Activated CD4-positive, CD25-positive, alpha-beta regulatory T cell treated with anti-CD3 and anti-CD28 coated beads, Interleukin-2, amount 50 U/mL, for 16 hours (primary cell): Measurements from ENCODE around the gene CHID1.

ENCODE experiments used
- DNase-seq: peaks from one replicate; pipeline ENCODE4 v3.0.0-alpha.2; 2020; ENCODE audit warnings: low read depth, low spot score

CHID1 gene

GRCh38 chr11:910044-910588, 494 bp downstream of the CHID1 start:
- DNase-seq, result no peak

DNA sequence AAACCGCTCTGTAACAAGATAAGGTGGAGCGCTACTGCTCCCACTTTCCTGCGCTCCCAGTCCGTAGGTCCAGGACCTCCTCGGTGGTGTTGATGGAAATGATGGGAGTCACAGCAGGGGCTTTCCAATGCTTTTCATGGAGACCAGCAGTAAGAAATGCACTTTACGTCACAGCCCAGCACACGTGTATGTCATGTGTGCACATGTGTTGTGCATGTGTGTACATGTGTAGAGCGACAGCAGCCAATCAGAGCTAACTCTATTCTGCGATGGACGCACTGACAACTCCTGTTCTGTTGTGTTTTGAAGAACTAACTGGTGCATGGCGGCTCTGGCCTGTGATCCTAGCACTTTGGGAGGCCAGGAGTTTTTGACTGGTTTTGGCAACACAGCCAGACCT, 1.2 kb downstream of the CHID1 start:
- DNase-seq, result no peak

DNA sequence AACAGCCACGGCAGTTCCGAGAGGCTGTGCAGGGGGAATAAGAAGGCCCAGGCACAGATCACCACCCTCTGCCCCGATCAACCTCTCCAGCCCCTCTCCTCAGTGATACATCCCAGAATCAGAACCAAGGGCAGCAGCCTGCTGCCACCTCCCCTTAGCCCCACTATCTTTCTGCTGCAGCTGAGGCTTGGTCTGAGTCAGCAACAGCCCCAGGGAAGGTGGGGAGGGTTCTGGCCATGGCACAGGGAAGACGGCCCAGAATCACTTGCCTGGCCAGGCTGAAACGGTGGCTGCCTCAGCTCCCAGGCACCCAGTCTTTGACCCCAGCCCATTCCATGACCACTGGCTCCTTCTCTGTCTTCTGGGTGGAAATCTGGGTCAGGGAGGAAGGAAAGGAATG, 2.3 kb downstream of the CHID1 start:
- DNase-seq, result no peak

- no peak for DNase-seq
Observed at GRCh38 chr11:907668-908067, 2.9 kb downstream of the CHID1 start.

- DNase-seq, result no peak
Observed at GRCh38 chr11:905952-906351, 4.7 kb downstream of the CHID1 start.

- DNase-seq, result no peak
Observed at GRCh38 chr11:904380-904779, 6.2 kb downstream of the CHID1 start.

DNA sequence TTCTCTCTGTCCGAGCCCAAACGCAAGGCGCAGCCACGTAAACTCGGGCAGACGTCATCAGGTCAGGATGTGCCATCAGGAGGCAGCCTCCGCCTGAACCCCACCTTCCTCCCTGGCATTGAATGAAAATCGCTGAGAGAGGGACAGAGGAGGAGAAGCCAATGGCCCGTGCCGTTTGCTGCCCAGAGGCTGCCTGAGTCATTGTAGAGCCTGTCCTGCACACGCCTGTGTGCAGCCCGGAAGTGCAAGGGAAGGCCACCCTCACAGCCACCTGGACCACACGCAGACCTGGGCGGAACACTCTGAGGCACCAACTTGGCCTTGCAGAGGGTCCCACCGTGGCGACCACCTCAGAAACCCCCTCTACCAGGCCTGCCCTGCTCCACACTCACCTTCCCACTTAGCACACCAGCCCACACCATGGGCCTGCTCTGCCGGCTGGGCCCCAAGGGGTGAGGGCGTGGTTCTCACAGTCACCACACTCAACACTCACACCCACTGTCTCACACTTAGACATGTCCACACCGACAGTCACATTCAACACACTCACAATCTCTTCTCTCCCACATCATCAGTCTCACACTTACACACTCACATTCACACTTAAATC, 9.1 kb downstream of the CHID1 start:
- DNase-seq, result no peak

- DNase-seq, result no peak
Observed at GRCh38 chr11:900545-900944, 10.1 kb downstream of the CHID1 start.

GRCh38 chr11:899724-900123, 10.9 kb downstream of the CHID1 start:
- no peak for DNase-seq

- DNase-seq, result no peak
Observed at GRCh38 chr11:898540-899190, 11.9 kb downstream of the CHID1 start.

DNA sequence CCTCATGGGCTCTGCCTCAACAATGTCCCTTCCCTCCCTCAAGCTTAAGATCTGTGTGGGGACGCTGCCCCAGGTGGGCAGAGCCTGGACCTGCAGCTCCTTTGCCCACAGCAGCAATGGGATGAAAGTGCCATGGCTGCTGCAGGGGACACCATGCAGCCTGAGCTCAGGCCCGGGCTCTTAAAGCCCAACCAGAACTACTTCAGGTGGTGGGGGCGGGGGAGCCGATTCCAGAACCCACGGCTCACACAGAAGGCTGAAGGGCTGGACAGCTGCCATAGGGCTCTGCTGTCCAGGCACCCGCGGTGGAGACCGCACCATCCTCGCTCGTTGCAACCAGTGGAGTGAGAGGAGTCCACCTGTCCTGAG, 12.5 kb downstream of the CHID1 start:
- no peak for DNase-seq

- DNase-seq, result no peak
Observed at GRCh38 chr11:897253-898142, 13.1 kb downstream of the CHID1 start.

DNA sequence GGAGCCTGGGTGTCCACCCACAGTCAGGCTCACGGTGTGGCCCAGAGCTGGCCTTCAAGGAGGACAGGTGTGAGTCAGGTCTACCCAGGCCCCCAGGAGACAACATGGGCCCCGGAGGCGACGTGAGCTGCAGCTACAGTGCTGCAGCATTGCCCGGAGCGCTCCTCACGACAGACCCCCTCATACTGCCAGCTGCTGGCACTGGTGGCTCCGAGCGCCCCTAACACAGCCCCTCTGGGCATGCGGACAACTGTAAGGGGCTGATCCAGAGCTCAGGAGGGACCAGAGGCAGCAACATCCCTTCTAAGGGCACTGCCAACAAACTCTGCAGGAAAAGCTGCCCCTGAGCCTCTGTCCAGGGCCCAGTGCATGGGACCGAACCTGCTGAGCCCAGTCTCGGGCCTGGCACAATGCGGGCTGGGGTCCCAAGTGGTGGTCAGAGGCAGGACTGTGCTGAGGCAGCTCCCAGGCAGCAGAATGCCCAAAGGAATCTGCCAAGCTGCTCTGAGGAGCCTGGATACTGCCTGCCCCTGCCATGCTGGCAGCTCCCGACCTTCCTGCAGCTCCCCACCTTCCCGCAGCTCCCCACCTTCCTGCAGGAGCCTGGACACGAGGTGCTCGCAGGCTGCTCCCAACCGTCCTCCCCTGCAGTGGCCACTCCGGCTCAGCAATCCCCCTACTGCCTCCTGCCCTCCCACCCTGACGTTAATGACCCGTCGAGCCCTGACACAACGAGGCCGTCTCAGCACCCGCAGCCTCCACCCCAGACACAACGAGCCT, 15.1 kb downstream of the CHID1 start:
- DNase-seq, result no peak

DNA sequence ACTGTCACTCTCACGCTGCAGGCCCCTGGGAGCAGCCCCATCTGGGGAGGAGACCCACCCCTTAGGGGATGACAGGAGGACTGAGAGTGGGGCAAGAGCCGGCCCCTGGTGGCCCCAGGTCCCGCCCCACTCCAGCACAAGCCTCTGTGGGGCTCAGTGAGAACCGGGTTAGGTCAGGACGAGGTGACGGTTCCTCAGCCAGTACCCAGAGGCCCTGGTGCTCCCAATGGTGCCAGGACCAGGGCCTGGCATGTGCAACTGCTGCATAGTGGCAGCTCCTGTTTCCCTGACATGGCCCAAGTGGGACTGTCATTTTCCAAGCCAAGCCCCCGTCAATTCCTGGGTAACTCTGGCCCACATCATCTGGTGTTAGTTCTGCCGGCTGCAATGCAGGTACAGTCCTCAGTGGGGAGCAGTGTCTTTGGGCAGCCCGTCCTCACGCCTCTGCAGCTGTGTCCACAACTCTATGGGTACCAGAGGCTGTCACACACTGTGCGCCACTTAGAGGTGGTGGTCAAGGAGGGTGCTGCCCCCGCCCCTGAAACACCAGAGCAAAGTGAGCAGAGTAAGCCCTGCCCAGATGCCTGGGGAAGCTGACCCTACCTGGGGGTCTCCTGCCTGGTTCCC, 15.9 kb downstream of the CHID1 start:
- no peak for DNase-seq

DNA sequence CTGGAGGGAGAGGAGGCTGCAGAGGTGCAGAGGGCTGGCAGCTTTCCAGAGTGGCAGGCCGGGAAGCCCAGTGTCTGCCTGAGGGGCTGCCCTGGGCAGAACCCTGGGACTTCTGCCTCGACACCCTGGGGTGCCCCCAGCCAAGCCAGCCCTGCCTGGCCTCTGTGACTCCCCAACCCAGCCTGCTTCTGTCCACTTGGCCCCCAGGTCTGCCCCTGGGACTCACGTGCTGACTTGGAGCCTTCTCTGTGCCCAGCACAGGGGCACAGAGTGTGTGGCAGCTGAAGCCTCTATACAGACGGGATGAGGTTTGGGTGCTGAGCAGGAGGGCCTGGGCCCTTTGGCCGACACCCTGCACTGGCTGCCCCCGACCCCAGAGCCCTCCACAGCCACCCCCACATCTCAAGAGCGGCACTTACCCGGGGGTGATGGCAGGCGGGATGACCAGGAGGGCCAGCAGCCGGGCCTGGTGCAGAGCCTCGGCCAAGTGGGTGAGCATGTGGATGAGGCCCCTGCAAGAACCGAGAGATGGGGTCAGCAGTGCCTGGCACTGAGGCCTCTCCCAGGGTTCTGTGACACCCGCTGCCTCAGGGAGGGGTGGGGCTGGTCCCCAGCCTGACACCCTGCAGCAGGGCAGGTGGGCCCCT, 17.5 kb downstream of the CHID1 start:
- DNase-seq, result no peak

DNA sequence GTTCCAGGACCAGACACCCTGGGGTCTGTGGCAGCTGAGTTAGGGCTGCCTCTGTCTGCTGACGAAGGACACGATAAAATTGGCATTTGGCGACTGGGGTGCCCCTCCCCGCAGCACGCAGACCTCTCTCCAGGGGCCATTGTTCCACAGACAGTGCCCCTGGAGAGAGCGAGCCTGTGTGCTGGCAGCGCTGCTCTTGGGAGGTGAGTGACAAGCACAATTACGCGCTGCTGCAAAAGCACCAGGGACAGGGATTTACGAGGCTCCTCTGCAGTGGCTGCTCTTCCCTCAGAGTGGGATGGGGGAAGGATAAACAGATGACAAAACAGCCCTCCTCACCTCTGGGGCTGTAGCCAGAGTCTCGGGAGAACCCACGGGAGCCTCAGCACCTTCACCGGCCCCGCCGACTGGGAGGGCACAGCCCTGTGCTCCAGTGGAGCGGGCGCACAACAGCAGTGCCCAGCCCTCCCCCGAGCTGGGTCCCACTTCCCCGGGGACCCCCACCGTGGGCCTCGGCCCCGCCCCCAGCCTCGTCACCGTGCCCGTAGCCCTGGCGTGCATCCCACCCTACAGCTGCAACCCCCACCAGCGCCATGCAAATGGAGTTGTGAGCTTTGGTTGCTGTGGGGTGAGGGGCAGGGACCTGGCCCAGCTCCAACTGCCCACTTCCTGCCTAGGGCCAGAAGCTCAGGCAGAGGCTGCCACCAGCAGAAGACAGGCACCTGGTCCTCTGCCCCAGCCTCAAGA, 19.6 kb downstream of the CHID1 start:
- DNase-seq, result no peak

DNA sequence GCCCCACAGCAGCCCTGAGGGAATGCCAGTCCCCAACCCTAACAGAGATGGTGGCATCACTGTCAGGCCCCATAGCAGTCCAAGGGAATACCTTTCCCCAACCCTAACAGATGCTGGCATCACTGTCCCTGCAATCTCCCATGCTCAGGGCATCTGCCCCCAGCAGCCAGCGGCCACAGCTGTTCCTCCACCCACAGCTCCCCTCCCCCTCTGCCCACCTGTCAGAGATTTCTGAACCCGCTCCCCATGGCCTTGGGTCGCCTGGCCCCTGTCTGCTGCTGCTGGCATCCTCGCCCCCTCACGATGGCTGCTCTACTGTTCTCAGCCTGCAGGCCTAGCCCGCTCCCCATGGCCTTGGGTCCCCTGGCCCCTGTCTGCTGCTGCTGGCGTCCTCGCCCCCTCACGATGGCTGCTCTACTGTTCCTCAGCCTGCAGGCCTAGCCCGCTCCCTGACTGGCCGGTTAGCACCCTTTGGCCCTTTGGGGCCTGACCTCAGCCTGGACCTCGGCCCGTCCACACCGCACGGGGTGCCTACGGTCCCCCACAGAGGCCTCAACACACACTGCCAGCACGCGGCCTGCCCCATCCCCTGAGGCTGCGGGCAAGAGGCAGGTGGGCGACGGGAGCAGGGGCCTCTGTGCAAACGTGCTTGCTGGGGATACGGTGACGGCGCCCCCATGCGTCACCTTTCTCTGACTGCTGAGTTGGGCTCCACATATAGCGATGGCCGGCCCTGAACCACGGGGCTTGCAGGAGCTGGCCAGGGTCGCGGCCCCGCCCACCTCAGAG, 20.7 kb downstream of the CHID1 start:
- DNase-seq, result no peak

DNA sequence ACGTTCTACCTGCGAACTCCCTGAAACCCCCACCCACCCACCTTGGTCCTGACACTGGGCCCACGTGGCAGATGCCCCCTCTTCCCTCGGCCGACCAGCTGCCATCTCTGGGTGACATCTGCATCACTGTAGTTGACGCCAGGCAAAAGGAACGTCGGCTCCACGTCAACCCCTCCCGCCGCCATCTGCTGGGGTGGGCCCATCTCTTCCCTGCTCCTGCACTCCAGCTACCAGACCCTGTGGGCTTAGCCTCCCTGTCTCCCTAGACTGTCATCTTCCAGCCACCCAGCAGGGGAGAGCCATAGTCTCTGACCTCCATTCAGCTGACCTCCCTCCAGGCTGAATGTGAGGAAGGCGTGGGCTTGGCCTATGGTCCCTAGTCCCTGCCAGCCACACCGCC, 21.4 kb downstream of the CHID1 start:
- DNase-seq, result no peak
